GM11168 (cell line): ENCODE results near the gene HTR7.
"Not testable (repeated sequence)": the region's sequence is repeated elsewhere in the genome, so short reads cannot be mapped to it uniquely, and the experiment has no call there.

Experiments
- in situ Hi-C: fragments of 300-500 bp; cut with MboI; formaldehyde crosslinking; loops from one replicate; pipeline ENCODE4 v1.12.0; 2022; ENCODE audit warnings: low sequenced_read_pairs; ENCODE audit not compliant: unreplicated experiment

Gene HTR7

GRCh38 chr10:90813594-90814365 is 44.1 kb downstream of the HTR7 start:
- in situ Hi-C loops: no loop called here

- in situ Hi-C loops: not testable (repeated sequence)
Observed at GRCh38 chr10:90807106-90807505, 50.7 kb downstream of the HTR7 start.

GRCh38 chr10:90806677-90807076 is 51.2 kb downstream of the HTR7 start:
- in situ Hi-C loops: no loop called here

GRCh38 chr10:90805206-90805605 is 52.6 kb downstream of the HTR7 start:
- in situ Hi-C loops: no loop called here

GRCh38 chr10:90804354-90804753 is 53.5 kb downstream of the HTR7 start:
- in situ Hi-C loops: no loop called here

GRCh38 chr10:90801608-90802007 is 56.2 kb downstream of the HTR7 start:
- in situ Hi-C loops: no loop called here

GRCh38 chr10:90800232-90800796 is 57.5 kb downstream of the HTR7 start:
- in situ Hi-C loops: no loop called here

- in situ Hi-C loops: no loop called here
Observed at GRCh38 chr10:90799172-90799571, 58.7 kb downstream of the HTR7 start.

- in situ Hi-C loops: no loop called here
Observed at GRCh38 chr10:90798482-90798881, 59.4 kb downstream of the HTR7 start.

- in situ Hi-C loops: no loop called here
Observed at GRCh38 chr10:90790422-90790821, 67.4 kb downstream of the HTR7 start.

- in situ Hi-C loops: no loop called here
Observed at GRCh38 chr10:90788968-90789367, 68.9 kb downstream of the HTR7 start.

- in situ Hi-C loops: no loop called here
Observed at GRCh38 chr10:90788199-90788491, 69.7 kb downstream of the HTR7 start.

- in situ Hi-C loops: no loop called here
Observed at GRCh38 chr10:90787393-90788198, 70.2 kb downstream of the HTR7 start.

- in situ Hi-C loops: no loop called here
Observed at GRCh38 chr10:90785782-90786181, 72.1 kb downstream of the HTR7 start.

- in situ Hi-C loops: no loop called here
Observed at GRCh38 chr10:90784771-90785170, 73.1 kb downstream of the HTR7 start.

GRCh38 chr10:90780488-90780887 is 77.4 kb downstream of the HTR7 start:
- in situ Hi-C loops: no loop called here

GRCh38 chr10:90779548-90779947 is 78.3 kb downstream of the HTR7 start:
- in situ Hi-C loops: no loop called here

- in situ Hi-C loops: no loop called here
Observed at GRCh38 chr10:90777621-90778020, 80.2 kb downstream of the HTR7 start.

- in situ Hi-C loops: no loop called here
Observed at GRCh38 chr10:90775351-90776028, 82.3 kb downstream of the HTR7 start.

- in situ Hi-C loops: no loop called here
Observed at GRCh38 chr10:90769946-90770841, 87.6 kb downstream of the HTR7 start.
